ENCODE data around the gene SCNN1B. TPM values are rescaled to one million over a fixed set of nuclear protein-coding genes. Genes with fewer than 3 reads are reported as not detected.

SCNN1B gene, protein sequence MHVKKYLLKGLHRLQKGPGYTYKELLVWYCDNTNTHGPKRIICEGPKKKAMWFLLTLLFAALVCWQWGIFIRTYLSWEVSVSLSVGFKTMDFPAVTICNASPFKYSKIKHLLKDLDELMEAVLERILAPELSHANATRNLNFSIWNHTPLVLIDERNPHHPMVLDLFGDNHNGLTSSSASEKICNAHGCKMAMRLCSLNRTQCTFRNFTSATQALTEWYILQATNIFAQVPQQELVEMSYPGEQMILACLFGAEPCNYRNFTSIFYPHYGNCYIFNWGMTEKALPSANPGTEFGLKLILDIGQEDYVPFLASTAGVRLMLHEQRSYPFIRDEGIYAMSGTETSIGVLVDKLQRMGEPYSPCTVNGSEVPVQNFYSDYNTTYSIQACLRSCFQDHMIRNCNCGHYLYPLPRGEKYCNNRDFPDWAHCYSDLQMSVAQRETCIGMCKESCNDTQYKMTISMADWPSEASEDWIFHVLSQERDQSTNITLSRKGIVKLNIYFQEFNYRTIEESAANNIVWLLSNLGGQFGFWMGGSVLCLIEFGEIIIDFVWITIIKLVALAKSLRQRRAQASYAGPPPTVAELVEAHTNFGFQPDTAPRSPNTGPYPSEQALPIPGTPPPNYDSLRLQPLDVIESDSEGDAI
- not detected in 2 replicates for total RNA-seq

DNA sequence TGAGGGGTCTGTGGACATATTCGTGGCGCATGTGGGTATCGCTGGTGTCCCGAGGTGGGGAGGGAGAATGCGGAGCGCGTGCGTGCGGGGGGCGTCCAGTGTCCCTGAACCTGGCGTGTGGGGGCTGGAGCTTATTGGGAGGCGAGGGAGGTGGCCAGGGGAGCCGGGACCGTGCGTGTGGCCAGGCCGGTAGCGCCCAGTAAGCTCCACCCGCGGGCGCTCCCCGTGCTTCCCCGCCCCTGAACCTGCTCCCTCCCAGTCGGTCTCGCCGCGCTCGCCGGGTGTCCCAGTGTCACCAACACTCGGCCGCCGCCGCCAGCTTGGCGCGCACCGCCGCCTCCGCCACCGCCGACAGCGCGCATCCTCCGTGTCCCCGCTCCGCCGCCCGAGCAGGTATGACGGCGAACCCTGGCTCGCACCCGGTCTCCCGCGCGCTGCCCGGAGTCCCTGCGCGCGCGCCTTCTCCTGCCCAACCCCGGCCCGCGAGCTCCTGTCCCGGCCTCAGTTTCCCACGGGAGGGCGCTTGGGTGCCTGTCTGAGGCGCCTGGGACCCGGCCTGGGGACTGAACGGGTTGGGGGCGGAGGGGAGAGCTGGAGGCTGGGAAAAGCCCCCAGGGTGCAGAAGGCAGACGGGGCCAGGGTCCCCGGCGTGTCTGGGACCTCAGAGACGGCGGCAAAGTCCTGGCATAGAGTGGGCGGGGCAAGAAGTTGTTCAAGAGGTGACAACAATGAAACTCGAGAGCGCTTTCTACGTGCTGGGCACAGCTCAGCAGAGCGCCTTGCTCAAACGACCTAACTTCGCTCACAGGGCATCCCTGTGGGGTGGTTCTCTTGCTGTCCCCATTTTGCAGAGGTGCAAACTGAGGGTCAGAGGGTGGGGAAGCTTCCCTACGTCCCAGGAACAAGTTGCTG lies at the start of gene SCNN1B:
SCNN1B (plus strand) TSS at position 258 of the 912 bp plus-strand sequence. CDS start 46,298 bp downstream, outside the sequence.

Other genes starting within 250 kb of the SCNN1B start
- 24.5 and 27.5 TPM in 2 replicates for gene USP31, start 152.8 kb upstream of the SCNN1B start, total RNA-seq
- gene SCNN1G, start 119.6 kb upstream of the SCNN1B start, total RNA-seq: not detected in 2 replicates
- 16.2 and 17.6 TPM in 2 replicates for gene COG7, start 150.9 kb downstream of the SCNN1B start, total RNA-seq
- 45.5 and 56.6 TPM in 2 replicates for gene GGA2, start 208.2 kb downstream of the SCNN1B start, total RNA-seq

Measured in thoracic aorta endothelial cell (primary cell).